ENCODE data around the gene IFITM10.
"Not testable (repeated sequence)": the region's sequence is repeated elsewhere in the genome, so short reads cannot be mapped to it uniquely, and the experiment has no call there.

The IFITM10 gene

DNA sequence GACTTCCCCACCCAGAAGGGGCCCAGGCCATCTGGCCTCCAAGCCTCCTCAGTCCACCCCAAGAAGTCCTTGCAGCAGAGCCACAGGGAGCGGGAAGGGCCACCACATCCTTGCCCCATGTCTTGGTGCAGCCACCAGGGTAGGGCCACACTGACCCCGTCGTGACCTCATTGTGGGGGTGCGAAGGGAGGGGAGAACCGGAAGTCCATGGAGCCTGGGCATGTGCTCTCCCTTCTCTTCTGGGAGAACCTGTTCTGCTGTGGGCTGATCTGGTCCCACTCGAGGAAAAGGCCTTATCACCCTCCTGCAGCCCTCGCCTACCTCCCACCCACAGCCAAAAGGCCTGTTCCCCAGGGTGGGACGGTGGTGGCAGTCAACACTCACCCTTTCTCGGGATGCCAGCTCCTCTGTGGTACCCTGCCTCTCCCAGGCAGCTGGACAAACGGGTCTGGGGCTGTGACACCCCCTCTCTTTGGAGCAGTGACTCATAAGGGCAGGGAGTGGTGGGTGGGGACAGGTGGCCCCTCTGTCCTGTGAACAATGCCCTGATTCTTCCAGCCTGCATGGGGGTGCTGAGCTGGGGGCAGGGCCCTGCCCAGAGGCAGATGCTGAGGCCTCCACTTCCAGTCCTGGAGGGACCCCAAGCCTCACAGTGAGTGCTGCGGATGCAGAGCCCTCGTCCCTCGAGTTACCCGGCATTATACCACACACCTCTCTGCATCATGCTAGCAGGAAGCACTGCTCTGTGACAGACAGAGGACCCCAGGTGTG lies 27.9 kb upstream of the IFITM10 start:
- no peak for DNase-seq (ENCODE audit: low read depth)

DNA sequence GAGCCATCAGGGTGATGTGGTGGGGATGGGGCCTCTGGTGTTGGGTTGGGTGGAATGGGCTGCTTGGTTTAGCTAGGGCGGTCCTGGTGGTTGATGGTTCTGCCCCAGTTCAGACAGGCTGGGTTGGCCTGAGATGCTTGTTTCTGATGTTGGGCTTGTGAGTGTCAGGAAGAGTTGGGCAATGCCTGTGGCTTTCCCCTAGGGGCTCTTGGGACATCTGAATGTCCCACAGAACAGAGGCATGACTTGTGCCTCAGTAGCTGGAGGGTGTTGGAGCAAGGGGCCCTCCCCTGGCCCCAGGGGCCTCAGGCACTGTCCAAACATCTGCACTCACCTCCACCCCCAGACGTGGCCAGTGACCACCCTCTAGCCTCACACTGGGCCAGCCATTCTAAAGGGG lies 27.3 kb upstream of the IFITM10 start:
- no peak for DNase-seq (ENCODE audit: low read depth)

DNA sequence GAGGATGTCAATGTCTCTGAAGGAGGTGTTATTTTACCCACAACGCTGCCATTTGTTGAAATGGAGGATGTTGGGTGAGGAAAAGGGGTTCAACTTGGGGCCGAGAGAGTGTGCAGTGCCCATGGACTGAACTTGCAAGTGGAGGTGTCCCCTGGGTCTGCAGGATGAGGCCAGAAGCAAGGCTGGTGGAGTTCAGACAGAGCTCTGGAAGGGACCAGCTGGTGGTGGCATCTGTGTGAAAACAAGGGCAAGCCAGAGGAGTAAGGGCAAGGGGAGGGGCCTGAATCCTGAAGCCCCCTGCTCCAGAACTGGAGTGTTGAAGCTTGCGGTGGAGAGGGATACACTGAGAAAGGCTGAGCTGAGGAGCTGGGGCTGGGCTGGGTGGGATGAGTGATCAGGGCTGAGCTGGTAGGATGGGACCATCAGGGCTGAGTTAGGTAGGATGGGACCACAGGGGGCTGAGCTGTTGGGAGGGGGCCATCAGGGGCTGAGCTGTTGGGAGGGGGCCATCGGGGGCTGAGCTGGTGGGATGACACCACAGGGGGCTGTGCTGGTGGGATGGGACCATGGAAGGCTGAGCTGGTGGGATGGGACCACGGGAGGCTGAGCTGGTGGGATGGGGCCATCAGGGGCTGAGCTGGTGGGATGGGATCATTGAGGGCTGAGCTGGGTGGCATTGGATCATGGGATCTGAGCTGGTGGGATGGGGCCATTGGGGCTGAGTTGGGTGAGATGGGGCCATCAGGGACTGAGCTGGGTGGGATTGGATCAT lies 26.7 kb upstream of the IFITM10 start:
- DNase-seq (ENCODE audit: low read depth): no peak

DNA sequence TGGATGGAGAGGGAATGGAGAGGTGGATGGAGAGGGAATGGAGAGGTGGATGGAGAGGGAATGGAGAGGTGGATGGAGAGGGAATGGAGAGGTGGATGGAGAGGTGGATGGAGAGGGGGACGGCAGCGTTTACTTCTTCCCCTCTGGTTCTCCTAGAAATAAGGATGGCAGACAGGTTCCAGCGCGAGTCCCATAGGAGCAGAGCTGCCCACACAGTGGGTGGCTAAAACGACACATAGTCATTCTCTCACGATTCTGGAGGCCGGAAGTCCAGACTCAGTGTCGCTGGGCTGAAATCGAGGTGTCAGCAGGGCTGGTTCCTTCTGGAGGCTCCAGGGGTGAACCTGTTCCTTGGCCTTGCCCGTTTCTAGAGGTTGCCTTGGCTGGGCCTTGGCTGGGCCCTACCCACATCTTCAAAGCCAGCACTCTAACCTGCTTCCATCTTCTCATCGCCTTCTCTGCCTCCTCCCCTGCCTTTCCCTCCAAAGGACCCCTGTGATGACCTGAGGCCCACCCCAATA lies 26.0 kb upstream of the IFITM10 start:
- no peak for DNase-seq (ENCODE audit: low read depth)

DNA sequence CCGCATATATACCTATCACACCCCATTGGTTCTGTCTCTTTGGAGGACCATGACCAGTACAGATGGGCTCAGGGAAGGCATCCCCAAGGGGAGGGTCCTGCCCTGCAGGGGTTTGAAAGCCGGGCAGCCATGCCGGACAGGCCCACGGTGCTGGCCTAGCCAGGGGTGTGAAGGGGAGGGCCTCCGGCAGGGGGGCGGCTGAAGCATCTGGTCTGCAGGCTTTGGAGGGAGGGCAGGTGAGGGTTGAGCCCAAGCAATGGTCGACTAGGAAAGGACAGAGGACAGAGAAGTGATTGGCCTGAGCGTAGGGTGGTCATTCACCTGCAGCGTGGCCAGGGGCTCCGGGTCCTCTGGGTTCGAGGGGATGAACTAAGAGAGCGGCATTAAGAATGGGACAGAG lies 24.5 kb upstream of the IFITM10 start:
- no peak for DNase-seq (ENCODE audit: low read depth)

DNA sequence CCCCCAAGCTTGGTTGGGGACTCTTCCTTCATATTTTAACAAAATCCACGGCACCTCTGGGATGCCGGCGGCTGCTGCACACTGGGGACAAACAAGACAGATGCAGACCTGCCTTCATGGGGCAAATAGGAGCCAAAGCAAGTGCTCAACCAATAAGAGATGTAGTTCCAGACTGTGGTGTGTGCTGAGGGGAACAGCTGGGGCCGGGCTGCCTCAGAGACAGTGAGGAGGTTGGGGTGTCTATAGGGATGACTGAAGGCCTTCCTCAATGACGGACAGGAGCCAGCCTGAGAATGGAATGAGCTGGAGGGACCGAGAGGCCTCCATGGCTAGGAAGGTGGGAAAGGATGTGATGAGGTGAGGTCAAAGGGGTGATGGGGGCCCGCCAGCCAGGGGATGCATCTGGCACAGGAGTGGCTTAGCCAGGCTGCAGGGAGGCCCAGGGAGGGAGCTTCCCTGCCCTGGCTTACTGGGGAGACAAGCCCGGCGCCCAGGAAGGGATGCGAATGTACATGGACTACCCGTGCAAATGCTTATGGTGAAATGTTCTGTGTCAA lies 23.7 kb upstream of the IFITM10 start:
- no peak for DNase-seq (ENCODE audit: low read depth)

DNA sequence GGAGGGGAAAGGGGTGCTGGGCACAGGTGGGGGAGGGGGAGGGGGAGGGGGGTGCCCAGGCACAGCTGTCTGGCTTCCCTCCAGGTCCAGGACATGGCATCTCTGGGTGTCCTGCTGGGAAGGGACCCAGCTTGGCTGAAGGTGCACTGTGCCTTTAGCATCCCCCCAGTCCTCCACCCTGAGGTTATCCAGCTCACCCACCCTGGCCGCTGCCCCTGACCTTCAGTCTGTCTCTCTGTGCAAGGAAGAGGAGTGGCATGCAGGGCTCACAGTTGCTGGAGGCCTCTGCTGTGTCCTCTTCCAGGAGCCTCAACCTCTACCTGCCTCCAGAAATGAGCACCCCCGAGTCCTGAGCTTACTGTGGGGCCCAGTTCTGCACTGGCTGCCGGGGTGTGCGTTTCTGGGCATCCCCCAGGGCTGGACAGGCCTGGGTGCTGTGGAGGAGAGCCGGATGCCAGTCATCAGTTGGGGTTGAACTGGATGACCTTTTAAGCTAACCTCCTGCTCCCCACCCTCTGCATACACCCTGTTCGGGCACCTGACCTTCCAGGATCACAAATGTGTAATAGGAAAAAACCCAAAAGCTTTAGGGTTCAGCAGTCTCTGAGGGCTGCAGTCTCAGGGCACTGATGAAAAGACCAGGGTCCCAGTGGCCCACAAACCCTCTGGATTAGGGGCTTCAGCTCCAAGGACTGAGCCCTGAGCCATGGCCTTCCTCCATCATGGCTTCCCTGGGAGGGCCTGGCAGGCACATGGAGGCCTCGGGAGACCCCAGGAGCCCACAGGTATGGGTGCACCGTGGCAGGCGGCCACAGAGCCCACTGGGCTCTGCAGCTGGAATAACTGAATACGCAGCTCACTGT lies 23.0 kb upstream of the IFITM10 start:
- no peak for DNase-seq (ENCODE audit: low read depth)

DNA sequence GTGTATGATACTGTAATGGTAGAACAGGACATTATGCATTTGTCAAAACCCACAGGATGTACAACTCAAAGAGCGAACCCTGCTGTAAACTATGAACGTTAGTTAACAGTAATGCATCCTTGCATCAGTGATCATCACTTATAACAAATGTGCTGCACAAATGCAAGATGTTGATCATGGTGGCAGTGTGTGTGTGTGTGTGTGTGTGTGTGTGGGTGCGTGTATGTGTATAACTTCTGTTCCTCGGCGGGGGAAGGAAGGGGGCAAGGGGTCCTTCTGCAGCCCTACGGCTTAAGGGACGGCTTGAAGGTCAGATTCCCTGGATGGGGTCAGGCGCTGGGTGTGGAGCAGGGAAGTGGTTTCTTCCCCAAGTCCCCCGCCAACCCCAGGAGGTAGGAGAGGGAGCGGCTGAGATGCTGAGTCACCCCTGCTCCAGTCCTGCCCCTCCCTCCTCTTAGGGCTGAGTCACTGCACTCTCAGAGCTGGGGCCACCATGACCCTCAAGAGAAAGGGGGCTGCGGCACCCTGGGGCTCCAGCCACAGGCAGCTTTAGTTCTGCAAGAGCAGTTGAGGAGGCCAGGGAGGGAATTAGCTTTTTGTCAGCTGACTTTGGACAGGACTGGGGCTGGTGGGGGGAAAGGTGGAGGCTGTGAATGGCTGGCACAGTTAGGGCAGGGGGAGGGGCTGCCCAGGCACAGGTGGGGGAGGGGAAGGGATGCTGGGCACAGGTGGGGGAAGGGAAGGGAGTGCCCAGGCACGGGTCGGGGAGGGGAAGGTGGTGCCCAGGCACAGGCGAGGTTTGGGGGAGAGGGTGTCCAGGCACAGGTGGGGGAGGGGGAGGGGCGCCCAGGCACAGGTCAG lies 22.1 kb upstream of the IFITM10 start:
- peak; percentile 27 for DNase-seq (ENCODE audit: low read depth)

DNA sequence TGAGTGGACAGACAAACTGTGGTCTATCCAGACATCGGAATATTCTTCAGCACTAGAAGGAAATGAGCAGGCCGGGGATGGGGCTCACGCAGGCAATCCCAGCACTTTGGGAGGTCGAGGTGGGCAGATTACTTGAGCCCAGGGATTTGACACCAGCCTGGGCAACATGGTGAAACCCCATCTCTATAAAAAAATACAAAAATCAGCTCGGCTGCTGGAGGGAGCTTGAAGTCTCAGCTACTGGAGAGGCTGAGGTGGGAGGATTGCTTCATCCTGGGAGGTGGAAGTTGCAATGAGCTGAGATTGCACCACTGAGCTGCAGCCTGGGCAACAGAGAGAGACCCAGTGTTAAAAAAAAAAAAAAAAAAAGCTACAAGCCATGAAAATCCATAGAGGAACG lies 21.3 kb upstream of the IFITM10 start:
- DNase-seq (ENCODE audit: low read depth): no peak

DNA sequence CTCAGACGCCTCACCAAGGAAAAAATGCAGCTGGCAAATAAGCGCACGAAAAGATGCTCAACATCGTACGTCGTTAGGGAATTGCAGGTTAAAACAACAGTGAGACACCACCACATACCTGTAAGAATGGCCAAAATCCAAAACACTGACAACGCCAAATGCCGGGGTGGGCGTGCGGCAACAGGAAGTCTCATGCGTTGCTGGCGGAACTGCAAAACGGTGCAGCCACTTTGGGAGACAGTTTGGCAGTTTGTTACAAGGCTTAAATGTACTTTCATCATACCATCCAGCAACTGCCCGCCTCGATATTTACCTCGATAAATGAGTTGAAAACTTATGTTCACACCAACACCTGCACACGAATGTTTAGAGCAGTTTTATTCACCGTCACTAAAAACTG lies 20.9 kb upstream of the IFITM10 start:
- DNase-seq (ENCODE audit: low read depth): no peak

DNA sequence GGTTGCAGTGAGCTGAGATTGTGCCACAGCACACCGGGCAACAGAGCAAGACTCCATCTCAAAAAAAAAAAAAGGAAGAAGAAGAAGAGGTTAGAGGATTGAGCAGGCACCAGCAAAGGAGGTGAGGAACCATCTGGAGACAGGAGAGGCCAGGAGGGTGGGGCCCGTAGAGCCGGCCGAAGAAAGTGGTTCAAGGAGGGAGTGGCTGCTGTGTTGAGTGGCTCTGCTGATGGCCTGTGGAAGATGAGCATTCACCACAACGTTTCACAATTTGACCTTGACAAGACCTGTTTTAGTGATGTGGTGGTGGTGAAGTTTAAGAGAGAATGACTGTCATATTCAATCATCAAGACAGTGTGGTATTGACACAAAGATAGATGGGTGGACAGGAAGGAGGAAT lies 20.1 kb upstream of the IFITM10 start:
- no peak for DNase-seq (ENCODE audit: low read depth)

DNA sequence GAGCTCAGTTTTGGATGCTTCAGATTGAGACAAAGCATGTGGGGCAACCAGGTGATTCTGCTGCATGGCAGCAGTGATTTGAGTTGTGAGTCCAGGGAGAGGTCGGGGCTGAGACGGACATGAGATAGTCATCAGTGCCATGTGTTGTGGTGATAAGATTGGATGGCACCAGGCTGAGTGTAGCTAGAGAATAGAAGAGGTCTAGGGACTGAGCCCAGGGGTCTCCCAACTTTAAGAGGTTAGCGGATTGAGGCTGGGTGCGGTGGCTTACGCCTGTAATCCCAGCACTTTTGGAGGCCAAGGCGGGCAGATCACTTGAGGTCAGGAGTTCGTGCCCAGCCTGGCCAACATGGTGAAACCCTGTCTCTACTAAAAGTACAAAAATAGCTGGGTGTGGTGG lies 19.7 kb upstream of the IFITM10 start:
- DNase-seq (ENCODE audit: low read depth): no peak

DNA sequence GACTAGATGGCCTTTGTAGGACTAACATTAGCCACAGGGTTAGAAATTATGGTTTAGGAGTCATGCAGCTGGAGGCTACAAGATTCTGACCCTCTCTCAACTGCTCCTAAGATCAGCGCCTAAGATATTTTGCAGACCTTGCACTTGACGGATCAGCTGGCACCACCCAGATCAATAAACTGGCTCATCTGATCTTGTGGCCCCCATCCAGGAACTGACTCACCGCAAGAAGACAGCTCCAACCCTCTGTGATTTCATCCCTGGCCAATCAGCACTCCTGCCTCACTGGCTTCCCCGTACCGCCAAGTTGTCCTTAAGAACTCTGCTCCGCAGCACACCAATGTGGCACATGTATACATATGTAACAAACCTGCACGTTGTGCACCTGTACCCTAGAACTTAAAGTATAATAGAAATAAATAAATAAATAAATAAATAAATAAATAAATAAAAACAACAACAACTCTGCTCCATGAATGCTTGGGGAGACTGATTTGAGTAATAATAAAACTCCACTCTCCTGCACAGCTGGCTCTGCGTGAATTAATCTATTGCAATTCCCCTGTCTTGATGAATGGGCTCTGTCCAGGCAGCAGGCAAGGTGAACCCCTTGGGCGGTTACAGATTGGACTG lies 19.0 kb upstream of the IFITM10 start:
- not testable (repeated sequence) for DNase-seq (ENCODE audit: low read depth)

DNA sequence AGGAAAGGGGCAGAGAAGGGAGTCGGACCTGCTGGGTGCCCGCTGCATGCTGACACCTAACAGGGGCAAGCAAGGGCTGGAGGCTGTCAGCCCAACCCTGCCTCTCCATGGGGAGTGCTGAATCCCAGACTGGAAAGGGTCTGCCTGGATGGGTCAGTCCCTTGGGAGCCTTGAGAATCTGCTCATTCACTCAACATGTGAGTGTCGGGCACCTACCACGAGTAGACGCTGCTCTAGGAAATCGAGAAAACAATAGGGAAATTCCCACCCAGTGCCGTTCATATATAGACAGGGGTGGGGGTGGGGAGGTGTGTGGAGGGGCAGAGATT lies 17.7 kb upstream of the IFITM10 start:
- no peak for DNase-seq (ENCODE audit: low read depth)

DNA sequence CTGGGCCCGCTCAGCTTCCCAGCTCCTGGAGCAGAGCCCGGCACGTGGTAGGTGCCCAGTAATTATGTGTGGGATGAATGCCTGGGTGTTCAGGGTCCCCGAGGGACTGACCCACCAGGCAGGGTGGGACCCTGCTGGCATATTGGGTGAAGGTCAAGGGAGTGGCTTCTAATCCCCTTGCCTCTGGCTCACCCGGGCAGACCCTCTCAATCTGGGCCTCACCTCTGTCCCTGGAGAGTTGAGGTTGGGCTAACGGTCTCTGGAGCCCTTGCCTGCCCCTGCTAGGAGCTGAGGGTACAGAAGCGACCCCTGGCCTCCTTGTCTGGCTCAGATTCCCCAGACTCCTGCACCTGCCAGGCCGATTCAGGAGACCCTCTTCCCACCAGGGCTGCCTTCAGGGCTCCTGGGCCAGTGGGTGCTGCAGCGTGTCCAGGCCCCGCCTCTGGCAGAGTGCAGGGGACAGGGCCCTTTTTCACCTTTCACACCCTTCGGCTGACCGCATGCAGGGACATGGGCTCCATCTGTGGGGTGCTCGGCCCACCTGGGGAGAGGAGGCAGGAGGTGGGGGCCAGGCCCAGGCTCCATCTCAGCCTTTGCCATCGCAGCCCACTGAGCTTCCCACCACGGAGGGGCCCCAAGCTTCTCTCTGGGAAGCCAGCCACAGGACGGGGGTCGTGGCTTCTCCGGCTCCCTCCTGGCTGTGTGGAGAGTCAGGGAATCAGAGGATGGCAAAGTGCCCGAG lies 17.2 kb upstream of the IFITM10 start:
- no peak for DNase-seq (ENCODE audit: low read depth)

DNA sequence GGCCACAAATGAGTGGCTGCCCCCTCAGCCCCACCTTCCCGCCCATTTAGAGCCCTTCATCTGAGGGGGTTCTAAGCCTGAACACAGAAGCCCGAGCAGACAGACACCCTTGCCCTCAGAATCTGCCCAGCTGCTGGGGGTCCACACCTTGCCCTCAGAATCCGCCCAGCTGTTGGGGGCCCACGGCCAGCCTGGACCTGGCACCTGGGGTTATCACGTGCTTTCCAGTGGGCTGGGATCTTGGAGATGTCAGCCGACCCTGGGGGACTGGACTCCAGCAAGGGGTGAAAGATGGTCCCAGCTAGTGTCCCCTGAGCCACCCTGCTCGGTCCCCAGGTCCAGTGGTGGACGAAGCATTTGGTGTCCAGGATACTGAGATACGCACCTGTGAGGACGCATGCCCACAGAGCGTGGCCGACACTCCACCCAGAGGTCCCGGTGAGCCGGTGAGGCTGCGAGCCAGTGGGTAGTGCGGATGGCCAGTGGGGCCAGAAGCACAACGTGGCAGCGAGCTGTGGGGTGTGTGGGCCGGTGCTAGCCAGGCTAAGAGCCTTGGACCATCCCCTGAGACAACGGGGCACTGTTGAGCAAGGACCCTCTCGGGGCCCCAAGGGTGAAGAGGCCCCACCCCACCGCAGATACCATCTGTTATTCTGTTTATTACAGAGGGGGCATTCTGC lies 16.5 kb upstream of the IFITM10 start:
- no peak for DNase-seq (ENCODE audit: low read depth)

DNA sequence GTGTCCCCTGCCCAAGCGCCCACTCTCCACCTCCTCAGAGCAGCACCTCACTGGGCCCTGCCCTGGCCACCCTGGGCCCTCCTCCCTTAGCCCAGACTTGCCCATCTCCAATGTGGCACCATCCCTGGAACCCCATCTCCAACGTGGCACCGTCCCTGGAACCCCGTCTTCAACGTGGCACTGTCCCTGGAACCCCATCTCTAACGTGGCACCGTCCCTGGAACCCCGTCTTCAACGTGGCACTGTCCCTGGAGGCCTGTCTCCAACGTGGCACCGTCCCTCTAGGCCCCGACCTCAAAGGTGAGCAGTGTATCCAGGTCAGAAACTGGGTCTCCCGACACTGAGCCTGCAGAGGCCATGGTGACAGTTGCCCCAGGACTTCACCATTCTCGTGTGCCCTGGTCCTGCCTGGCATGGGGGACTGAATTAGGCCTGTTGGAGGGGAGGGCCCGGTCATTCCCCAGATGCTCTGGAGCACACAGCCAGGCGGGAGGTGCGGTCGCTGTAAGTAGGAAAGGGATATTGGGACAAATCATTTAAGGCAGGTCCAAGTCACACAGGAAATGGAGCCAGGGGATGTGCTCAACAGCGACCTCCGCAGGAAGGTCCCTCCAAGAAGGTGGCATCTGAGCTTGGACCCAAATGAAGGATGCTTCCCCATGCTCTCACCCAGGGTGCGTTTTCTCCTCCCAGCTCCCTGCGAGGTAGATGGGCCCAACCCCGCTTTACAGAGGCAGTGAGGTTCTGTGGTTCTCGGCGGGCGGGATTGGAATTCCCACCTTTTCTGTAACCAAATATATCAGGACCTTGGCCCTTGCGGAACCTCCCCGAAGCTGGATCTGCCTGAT lies 15.7 kb upstream of the IFITM10 start:
- DNase-seq (ENCODE audit: low read depth): no peak

DNA sequence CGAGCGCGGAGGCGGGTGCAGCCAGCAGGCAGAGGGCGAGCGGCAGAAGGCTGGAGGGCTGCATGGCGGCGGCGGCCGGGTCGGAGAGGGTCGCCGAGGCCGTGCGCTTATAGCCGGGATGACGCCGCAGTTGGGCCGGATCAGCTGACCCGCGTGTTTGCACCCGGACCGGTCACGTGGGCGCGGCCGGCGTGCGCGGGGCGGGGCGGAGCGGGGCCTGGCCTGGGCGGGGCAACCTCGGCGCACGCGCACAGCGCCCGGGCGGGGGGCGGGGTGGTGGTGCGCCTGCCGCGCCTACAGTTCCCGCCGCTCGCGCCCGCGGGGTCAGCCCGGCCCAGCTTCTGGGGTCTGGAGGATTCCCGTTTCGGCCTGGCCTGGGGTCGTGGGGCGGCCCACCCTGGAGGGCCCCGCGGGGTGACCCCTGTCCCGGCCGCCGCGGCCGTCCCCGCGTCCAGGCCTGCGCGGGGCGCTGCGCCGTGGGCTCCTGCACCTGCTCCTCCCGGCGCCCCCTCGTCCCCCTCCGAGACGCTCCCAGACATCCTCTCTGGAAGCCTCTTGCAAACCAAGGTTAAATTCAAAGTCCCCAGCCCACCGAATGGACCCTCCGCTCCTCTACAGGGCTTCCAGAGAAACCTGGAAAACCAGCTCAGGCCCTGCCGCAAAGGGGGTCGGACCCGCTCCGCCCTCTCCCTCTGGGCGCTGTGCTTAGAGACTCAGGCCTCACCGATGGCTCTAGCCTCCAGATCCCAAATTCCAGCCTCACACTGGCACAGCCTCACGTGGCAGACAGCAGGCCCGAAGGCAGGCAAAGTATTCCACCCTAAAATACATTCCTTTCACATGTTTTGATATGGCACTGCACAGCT lies 13.6 kb upstream of the IFITM10 start, which contains the start of gene CTSD:
Gene CTSD, minus strand, starts transcription at position 132 of the 866 bp plus-strand sequence. Its CDS starts 68 bp downstream, at position 64.
- DNase-seq (ENCODE audit: low read depth): peak; percentile 84
